ENCODE measurements around the gene SETBP1.

The SETBP1 gene

DNA sequence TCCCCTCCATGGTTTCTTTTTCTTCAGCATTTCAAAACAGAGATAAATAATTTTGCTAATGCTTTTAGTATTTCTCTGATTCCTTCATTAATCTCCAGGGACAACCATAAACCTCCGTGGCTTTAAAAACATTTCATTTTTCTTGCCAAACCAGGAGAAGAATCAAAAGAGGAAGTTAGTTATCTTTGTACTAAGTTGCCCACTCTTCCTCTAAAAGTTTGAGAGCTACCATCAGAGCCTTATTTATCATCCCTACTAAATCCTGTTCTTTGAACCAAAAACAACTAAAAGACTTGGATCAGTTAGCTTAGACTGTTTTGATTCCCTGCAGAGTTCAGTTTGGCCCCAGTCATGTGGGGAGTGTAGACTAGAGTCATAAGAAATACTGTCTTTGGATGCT is 208.4 kb downstream of the SETBP1 start:
- ChIA-PET POLR2A (no interaction called here), CTCF (no interaction called here)
- H3K4me3 ChIP-seq (ENCODE audit: low read depth, low read length): no peak overlapping the region
- no peak overlapping the region for H3K27ac ChIP-seq (ENCODE audit: extremely low read depth, low read depth, low read length)
- H3K9me3 ChIP-seq (ENCODE audit: control insufficient read depth, insufficient read depth, low read depth, low read length): peaks cover 4% of the 10 kb centered on the region; the same call in 1 of the 2 replicates
- H3K36me3 ChIP-seq (ENCODE audit: control insufficient read depth in 2 of 2, insufficient read depth in 1 of 2, low read length in 2 of 2): no peaks in the 10 kb centered on the region
- TF ChIP-seq, protein P1, sequence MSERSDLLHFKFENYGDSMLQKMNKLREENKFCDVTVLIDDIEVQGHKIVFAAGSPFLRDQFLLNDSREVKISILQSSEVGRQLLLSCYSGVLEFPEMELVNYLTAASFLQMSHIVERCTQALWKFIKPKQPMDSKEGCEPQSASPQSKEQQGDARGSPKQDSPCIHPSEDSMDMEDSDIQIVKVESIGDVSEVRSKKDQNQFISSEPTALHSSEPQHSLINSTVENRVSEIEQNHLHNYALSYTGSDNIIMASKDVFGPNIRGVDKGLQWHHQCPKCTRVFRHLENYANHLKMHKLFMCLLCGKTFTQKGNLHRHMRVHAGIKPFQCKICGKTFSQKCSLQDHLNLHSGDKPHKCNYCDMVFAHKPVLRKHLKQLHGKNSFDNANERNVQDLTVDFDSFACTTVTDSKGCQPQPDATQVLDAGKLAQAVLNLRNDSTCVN (tag by site-specific recombination; optimal IDR thresholded peaks at IDR 0.05): no peak
- TF ChIP-seq ZNF768 (tag by site-specific recombination; IDR thresholded peaks at IDR 0.05) (no peak), SP2 (tag by site-specific recombination; IDR thresholded peaks at IDR 0.05) (no peak), KLF1 (tag by site-specific recombination; IDR thresholded peaks at IDR 0.05) (no peak), ZNF664 (tag by site-specific recombination; IDR thresholded peaks at IDR 0.05) (no peak), ZNF211 (tag by site-specific recombination; IDR thresholded peaks at IDR 0.05; ENCODE audit: low read depth) (no peak), SCRT2 (tag by site-specific recombination; IDR thresholded peaks at IDR 0.05) (no peak), ZNF514 (tag by site-specific recombination; IDR thresholded peaks at IDR 0.05) (no peak), ZNF239 (tag by site-specific recombination; IDR thresholded peaks at IDR 0.05) (no peak), ZNF24 (tag by site-specific recombination; IDR thresholded peaks at IDR 0.05) (no peak), ZNF777 (tag by site-specific recombination; IDR thresholded peaks at IDR 0.05; ENCODE audit: borderline replicate concordance) (no peak), ZNF266 (tag by site-specific recombination; IDR thresholded peaks at IDR 0.05; ENCODE audit: low read depth) (no peak), ZNF830 (tag by site-specific recombination; IDR thresholded peaks at IDR 0.05; ENCODE audit: low read depth) (no peak), ZNF350 (tag by site-specific recombination; IDR thresholded peaks at IDR 0.05) (no peak), ZSCAN30 (tag by site-specific recombination; IDR thresholded peaks at IDR 0.05) (no peak)
- TF ChIP-seq, protein P2, sequence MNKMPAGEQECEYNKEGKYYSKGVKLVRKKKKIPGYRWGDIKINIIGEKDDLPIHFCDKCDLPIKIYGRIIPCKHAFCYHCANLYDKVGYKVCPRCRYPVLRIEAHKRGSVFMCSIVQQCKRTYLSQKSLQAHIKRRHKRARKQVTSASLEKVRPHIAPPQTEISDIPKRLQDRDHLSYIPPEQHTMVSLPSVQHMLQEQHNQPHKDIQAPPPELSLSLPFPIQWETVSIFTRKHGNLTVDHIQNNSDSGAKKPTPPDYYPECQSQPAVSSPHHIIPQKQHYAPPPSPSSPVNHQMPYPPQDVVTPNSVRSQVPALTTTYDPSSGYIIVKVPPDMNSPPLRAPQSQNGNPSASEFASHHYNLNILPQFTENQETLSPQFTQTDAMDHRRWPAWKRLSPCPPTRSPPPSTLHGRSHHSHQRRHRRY (tag by site-specific recombination; IDR thresholded peaks at IDR 0.05): no peak
- TF ChIP-seq, protein P3, sequence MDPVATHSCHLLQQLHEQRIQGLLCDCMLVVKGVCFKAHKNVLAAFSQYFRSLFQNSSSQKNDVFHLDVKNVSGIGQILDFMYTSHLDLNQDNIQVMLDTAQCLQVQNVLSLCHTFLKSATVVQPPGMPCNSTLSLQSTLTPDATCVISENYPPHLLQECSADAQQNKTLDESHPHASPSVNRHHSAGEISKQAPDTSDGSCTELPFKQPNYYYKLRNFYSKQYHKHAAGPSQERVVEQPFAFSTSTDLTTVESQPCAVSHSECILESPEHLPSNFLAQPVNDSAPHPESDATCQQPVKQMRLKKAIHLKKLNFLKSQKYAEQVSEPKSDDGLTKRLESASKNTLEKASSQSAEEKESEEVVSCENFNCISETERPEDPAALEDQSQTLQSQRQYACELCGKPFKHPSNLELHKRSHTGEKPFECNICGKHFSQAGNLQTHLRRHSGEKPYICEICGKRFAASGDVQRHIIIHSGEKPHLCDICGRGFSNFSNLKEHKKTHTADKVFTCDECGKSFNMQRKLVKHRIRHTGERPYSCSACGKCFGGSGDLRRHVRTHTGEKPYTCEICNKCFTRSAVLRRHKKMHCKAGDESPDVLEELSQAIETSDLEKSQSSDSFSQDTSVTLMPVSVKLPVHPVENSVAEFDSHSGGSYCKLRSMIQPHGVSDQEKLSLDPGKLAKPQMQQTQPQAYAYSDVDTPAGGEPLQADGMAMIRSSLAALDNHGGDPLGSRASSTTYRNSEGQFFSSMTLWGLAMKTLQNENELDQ (tag by site-specific recombination; IDR thresholded peaks at IDR 0.05; ENCODE audit: low read depth): no peak
- TF ChIP-seq, protein P4, sequence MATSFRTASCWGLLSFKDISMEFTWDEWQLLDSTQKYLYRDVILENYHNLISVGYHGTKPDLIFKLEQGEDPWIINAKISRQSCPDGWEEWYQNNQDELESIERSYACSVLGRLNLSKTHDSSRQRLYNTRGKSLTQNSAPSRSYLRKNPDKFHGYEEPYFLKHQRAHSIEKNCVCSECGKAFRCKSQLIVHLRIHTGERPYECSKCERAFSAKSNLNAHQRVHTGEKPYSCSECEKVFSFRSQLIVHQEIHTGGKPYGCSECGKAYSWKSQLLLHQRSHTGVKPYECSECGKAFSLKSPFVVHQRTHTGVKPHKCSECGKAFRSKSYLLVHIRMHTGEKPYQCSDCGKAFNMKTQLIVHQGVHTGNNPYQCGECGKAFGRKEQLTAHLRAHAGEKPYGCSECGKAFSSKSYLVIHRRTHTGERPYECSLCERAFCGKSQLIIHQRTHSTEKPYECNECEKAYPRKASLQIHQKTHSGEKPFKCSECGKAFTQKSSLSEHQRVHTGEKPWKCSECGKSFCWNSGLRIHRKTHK (tag by site-specific recombination; IDR thresholded peaks at IDR 0.05): no peak
- H3K4me1 ChIP-seq (ENCODE audit: control insufficient read depth, insufficient read depth, low read length): peaks cover 3% of the 10 kb centered on the region; the same call in 1 of the 2 replicates

DNA sequence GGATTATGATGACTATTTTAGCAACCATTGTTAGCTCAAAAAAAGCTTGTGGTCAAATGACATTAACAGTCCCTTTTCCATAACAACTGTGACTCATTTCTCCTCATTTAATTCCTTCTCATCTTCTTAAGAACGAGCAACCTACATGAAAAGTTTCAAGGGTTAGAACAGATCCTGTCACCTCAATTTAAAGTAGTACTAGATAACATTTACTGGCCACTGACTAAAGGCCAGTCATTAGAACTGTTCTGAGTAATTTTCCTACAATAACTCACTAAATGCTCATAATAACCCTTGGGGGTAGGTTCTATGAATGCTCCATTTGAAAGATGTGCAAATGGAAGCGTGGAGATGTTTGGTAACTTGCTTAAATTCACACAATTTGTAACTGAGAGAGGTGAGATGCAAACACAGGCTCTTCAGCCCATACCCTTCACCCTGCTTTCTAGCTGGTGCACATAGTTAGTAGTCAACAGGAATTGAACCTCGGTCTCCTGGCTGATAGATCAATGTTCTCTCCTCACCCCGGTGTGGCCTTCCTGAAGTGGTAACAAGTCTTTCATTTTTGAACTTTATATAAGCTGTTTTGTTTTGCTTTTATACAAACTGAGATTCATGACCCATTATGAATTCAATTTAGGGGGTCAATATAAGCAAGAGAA is 212.5 kb downstream of the SETBP1 start:
- peaks cover 4% of the 10 kb centered on the region; the same call in 1 of the 2 replicates for H3K9me3 ChIP-seq (ENCODE audit: control insufficient read depth, insufficient read depth, low read depth, low read length)
- no peak overlapping the region for H3K27ac ChIP-seq (ENCODE audit: extremely low read depth, low read depth, low read length)
- H3K4me3 ChIP-seq (ENCODE audit: low read depth, low read length): no peak overlapping the region
- POLR2A ChIA-PET: no interaction called here
- no peaks in the 10 kb centered on the region for H3K4me1 ChIP-seq (ENCODE audit: control insufficient read depth, insufficient read depth, low read length)
- CTCF ChIA-PET: interaction anchor here (0.6 to 1.8 kb wide), 6 partner anchors 8 to 319 kb away, joined by 3 to 5 read pairs (median 3); no protein-coding TSS in a partner anchor
- H3K36me3 ChIP-seq (ENCODE audit: control insufficient read depth in 2 of 2, insufficient read depth in 1 of 2, low read length in 2 of 2): no peaks in the 10 kb centered on the region
- no peak for TF ChIP-seq ZNF394 (tag by site-specific recombination; IDR thresholded peaks at IDR 0.05; ENCODE audit: borderline replicate concordance)
- no peak for TF ChIP-seq GFI1B (tag by site-specific recombination; IDR thresholded peaks at IDR 0.05)
- no peak for TF ChIP-seq ZNF324 (tag by site-specific recombination; IDR thresholded peaks at IDR 0.05)
- no peak for TF ChIP-seq ZFHX2 (tag by site-specific recombination; conservative IDR thresholded peaks at IDR 0.05)
- TF ChIP-seq ZNF2 (tag by site-specific recombination; IDR thresholded peaks at IDR 0.05): no peak
- TF ChIP-seq ZNF610 (tag by site-specific recombination; IDR thresholded peaks at IDR 0.05; ENCODE audit: borderline replicate concordance): no peak
- TF ChIP-seq ZBTB1 (tag by site-specific recombination; IDR thresholded peaks at IDR 0.05): no peak
- TF ChIP-seq ZNF664 (tag by site-specific recombination; IDR thresholded peaks at IDR 0.05): no peak
- no peak for TF ChIP-seq ZNF48 (tag by site-specific recombination; IDR thresholded peaks at IDR 0.05)
- TF ChIP-seq, protein P5, sequence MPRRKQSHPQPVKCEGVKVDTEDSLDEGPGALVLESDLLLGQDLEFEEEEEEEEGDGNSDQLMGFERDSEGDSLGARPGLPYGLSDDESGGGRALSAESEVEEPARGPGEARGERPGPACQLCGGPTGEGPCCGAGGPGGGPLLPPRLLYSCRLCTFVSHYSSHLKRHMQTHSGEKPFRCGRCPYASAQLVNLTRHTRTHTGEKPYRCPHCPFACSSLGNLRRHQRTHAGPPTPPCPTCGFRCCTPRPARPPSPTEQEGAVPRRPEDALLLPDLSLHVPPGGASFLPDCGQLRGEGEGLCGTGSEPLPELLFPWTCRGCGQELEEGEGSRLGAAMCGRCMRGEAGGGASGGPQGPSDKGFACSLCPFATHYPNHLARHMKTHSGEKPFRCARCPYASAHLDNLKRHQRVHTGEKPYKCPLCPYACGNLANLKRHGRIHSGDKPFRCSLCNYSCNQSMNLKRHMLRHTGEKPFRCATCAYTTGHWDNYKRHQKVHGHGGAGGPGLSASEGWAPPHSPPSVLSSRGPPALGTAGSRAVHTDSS (tag by site-specific recombination; IDR thresholded peaks at IDR 0.05): no peak
- TF ChIP-seq ZNF792 (tag by site-specific recombination; IDR thresholded peaks at IDR 0.05): no peak
- no peak for TF ChIP-seq ZXDB (tag by site-specific recombination; IDR thresholded peaks at IDR 0.05)
